HG03064 (cell line): ENCODE data around the gene POU2F3.
"Not testable (repeated sequence)": the region's sequence is repeated elsewhere in the genome, so short reads cannot be mapped to it uniquely, and the experiment has no call there.

Source experiments
- ATAC-seq: cut with Tn5 transposase; IDR thresholded peaks from one replicate; pipeline ENCODE4 v1.9.1; 2021; ENCODE audit warnings: low read depth; ENCODE audit not compliant: unreplicated experiment

Gene POU2F3

DNA sequence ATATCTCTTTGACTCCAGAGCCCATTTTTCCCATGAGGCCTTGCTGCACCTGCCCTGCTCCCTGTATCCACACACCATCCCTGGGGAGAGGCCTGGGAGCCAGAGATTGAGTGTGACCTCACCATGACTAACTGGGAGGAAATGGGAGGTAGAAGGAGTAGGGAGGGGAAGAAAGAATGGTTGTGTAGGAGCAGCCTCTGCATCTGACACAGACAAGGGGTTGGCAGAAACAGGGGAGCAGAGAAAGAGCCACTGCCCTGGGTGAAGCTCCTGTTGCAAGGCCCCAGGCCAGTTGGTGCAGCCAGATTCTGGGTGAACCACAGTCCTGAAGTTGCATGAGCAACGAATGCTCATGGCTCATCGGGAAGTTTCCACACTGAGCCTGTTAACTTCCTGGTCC lies 32.4 kb downstream of the POU2F3 start:
- no peak for ATAC-seq

- ATAC-seq = no peak
Observed at GRCh38 chr11:120273432-120273831, 33.5 kb downstream of the POU2F3 start.

DNA sequence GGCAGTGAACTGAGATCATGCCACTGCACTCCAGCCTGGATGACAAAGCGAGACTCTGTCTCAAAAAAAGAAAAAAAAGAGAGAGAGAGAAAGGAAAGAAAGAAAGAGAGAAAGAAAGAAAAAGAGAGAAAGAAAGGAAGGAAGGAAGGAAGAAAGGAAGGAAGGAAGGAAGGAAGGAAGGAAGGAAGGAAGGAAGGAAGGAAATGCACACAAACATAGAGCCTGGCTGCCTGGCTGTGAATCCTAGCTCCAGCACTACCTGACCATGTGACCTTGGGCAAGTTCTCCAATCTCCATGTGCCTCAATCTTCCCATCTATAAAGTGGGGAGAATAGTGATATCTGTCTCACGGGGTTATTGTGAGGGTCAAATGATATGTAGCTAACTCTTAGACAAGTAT lies 34.0 kb downstream of the POU2F3 start:
- ATAC-seq = not testable (repeated sequence)

DNA sequence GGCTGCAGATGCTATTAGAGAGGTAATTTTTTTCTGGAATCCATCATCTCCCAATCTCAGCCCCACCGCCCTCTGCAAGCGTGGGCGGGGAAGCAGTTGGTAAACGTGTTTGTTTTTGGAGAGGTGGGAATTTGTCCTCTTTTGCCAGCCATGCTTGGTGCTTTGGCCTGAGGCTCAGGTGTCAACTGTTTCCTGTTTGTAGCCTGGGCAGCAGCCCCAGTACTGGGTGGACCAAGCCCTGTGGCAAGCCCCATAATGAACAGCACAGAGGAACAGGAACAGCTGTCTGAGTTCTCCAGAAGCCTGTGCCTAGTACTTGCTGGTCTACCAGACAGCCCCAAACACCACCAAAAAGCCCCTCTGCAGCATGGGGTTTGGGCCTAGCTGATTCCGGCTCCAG lies 39.6 kb downstream of the POU2F3 start:
- ATAC-seq = no peak

GRCh38 chr11:120280600-120281051 lies 40.7 kb downstream of the POU2F3 start:
- no peak for ATAC-seq

- no peak for ATAC-seq
Observed at GRCh38 chr11:120281143-120281795, 41.3 kb downstream of the POU2F3 start.

DNA sequence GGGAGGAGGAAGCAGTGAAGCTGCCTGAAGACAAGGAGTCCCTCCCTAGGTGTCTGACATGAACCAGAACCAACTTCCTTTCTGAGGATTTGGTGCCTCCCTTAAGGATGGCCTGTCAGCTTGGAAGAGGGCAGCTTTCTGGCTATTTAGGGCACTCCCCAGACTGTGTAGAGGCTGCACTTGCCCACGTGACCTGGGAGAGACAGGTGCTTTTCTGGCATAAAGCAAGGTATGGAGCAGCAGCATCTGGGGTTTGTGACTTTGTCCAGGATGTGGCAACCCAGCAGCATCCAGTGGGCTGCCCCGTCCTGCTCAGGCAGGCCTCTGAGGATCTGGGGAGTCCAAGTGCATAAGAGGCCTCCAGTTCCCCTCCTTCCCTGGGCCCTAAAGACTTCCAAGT lies 43.2 kb downstream of the POU2F3 start:
- ATAC-seq = no peak

- no peak for ATAC-seq
Observed at GRCh38 chr11:120284272-120284671, 44.3 kb downstream of the POU2F3 start.

- ATAC-seq = no peak
Observed at GRCh38 chr11:120285256-120285655, 45.3 kb downstream of the POU2F3 start.

- no peak for ATAC-seq
Observed at GRCh38 chr11:120288021-120288420, 48.1 kb downstream of the POU2F3 start.

- ATAC-seq = no peak
Observed at GRCh38 chr11:120289426-120289825, 49.5 kb downstream of the POU2F3 start.

GRCh38 chr11:120290956-120291355 lies 51.0 kb downstream of the POU2F3 start:
- ATAC-seq = no peak

DNA sequence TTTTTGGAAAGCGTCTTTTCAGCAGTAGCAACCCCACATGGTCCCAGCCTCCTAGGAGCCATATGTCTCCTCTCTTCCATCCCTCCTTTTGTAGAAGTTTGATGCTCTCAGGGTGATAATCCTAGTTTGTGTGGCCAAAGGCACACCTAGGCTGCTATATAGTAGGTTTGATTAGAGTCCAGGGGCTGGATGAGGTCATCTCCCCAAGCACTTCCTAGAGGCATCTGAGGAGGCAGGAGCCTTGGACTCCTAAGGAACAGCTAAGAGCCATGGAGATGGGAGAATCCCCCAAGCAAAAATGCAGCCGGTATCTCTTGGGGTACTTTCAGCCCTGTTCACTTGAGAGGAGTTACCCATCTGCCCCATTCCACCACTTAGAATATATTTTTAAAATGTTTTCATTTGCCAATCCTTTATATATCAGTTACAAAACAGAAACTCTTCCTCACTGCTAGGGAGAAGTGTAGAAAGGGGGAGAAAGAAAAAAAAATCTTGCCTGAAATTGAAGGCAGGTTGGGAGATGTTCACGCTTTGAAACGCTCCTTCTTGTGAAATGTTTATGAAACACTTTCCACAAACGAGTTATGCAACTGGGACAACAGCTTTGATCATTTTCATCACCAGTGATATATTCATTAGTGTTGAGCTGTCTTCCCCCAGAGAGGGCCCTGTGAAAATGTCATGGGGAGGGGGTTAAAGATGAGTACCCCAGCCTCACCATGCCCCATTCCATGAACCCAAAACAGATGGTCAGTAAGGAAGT lies 53.3 kb downstream of the POU2F3 start:
- no peak for ATAC-seq

- ATAC-seq = no peak
Observed at GRCh38 chr11:120294096-120294495, 54.2 kb downstream of the POU2F3 start.

- ATAC-seq = no peak
Observed at GRCh38 chr11:120295099-120295498, 55.2 kb downstream of the POU2F3 start.

DNA sequence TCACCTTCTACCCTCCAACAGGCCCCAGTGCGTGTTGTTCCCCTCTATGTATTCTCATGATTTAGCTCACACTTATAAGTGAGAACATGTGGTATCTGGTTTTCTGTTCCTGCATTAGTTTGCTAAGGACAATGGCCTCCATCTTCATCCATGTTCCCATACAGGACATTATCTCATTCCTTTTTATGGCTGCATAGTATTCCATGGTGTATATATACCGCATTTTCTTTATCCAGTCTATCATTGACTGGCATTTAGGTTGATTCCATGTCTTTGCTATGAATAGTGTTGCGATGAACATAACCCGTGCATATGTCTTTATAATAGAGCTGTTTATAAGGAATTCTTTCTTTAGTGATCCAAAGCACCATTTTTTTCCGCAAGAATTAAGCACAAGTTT lies 56.6 kb downstream of the POU2F3 start:
- no peak for ATAC-seq

GRCh38 chr11:120298461-120298860 lies 58.5 kb downstream of the POU2F3 start:
- ATAC-seq = no peak

DNA sequence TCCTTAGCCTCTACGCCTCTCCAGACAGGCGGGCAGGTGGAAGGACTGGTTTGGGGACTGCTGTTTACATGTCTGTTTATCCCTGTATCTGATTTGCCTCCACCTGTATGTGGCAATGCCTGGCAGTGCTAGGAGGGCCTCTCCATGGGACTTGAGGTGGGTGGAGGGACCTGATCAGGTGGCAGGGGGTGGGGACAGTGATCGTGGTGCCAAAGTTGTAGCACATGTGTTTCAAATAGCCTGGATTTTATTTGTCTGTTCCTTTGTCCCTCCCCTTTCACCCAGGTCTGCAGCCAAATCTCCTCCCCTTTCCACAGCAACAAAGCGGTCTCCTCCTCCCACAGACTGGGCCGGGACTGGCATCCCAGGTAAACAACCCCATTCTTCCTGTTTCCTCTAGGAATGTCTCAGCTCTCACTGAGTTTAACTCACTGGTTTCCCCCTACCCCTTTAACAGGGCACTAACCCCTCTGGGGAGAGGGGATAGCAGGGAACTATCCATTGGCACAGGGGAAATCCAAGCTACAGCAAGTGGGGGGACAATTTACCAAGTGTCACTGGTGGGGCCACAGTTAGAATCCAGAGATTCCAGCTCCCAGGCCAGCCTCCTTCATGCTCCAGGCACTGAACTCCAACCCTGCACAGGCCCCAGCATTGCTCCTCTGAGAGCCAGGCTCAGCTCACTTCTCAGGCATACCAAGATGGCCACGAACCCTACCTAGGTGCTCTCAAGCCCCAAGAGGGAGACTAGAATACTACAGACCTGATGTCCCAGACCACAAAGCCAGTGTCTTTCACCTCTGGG lies 62.3 kb downstream of the POU2F3 start:
- no peak for ATAC-seq

DNA sequence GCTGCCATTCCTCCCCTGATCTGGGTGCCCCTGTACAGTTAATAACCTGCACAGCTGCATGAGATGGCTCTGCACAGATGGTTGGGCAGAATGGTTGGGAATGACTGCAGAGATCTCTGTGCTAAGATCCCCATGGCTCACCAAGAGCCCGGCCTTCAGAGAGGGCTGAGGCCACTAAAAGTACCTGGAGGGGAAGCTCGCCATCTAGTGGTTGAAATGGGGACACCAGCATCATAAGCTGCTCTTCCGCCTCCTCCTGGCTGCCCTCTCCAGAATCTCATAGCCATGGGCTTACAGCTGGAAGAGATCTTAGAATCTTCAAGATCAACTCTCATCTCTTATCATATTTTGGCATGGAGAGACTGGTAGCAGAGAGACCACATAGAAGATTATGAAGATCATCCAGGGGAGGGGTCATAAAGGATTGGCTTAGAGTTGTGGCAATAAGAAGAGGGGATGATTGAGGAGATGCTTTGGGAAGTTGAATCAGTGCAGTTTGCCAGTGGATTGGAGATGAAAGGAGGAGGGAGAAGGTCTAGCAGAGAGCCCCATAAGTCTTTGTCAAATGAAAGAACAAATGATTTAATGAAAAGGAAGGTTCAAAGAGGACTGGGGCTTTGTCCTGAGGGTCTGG lies 63.2 kb downstream of the POU2F3 start:
- no peak for ATAC-seq

DNA sequence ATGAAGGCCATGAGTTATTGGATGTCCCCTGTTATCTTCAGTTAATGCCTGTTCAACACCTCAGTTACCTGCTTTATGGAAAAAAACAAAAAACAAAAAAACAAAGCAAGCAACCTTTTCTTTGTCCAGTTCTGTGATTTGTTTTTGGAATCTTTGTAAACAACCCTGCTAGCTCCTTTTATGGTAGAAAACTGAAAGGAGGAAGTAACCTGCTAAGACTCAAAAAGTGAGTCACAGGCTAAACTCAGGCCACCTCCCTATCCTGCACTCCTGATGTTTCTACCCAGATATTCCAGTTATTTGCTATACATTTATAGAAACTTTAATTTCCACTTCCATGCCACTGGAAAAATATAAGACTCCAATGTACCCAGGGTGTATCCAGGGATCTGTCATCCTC lies 64.6 kb downstream of the POU2F3 start:
- no peak for ATAC-seq

DNA sequence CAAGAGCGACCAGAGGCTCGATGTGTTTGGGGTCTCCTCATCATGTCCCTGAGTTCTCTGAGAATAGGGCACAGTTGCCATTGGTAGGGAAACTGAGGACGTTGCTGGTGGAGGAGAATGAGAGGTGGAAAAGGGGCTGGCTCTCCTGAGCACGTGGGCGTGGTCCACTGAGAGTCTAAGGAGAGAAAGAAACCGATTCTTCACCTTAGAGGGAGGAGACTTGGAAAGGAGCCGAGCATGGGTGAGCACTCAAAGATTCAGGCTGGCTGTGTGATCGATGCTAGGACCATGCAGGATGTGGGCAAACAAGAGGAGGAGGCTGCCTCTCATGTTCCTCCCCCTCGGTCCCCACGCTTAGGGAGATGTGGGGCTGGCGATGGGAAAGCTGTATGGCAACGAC lies 65.3 kb downstream of the POU2F3 start:
- no peak for ATAC-seq
